H1 (cell line): ENCODE results near the gene KCNQ1. TPM values are rescaled to one million over a fixed set of nuclear protein-coding genes. Genes with fewer than 3 reads are reported as not detected.

ENCODE experiments used
- CTCF ChIA-PET: fragments of 300-600 bp; sonication (Branson Sonifier 250); formaldehyde crosslinking; loops from one replicate; lab custom pipeline; 2021; ENCODE audit not compliant: partially characterized antibody; lab: Charles Lee
- POLR2A ChIA-PET: fragments of 300-600 bp; sonication (Branson Sonifier 250); formaldehyde crosslinking; loops from one replicate; lab custom pipeline; 2021; ENCODE audit warnings: inconsistent platforms; ENCODE audit not compliant: partially characterized antibody; lab: Charles Lee
- DNase-seq, 2 experiments: peaks; one replicate each; pipeline versions ENCODE4 v3.0.0 to v3.0.0-alpha.2; 2010 to 2022; ENCODE audit warnings: low spot score in 2 of 2, low read depth in 1 of 2, mixed read lengths in 1 of 2
- FAIRE-seq: peaks from 2 replicates; lab custom pipeline; 2011; peaks lifted over from hg19 to GRCh38; lab: Jason Lieb, UNC
- H2AFZ ChIP-seq: 2 replicates; pipeline ENCODE4 v1.8.1; 2012; ENCODE audit warnings: low read length, inconsistent platforms
- H2AK5ac ChIP-seq: 2 replicates; pipeline ENCODE4 v1.6.1; 2013; ENCODE audit warnings: low read depth, low read length
- H2BK120ac ChIP-seq: replicated peaks from 2 replicates; pipeline ENCODE3; 2013; ENCODE audit warnings: low read depth, low read length, inconsistent platforms
- H2BK12ac ChIP-seq: 2 replicates; pipeline ENCODE4 v1.6.1; 2013; ENCODE audit warnings: low read depth, low read length
- H2BK15ac ChIP-seq: 2 replicates; pipeline ENCODE4 v1.6.1; 2013; ENCODE audit warnings: low read length
- H2BK20ac ChIP-seq: 2 replicates; pipeline ENCODE4 v1.6.1; 2013; ENCODE audit warnings: low read length
- H2BK5ac ChIP-seq: 2 replicates; pipeline ENCODE4 v1.6.1; 2013; ENCODE audit warnings: low read depth, low read length
- H3K14ac ChIP-seq: 2 replicates; pipeline ENCODE4 v1.6.1; 2013; ENCODE audit warnings: inconsistent platforms; ENCODE audit not compliant: insufficient read length
- H3K18ac ChIP-seq: 2 replicates; pipeline ENCODE4 v1.6.1; 2013; ENCODE audit warnings: low read length; ENCODE audit errors: extremely low read depth
- H3K23ac ChIP-seq: 2 replicates; pipeline ENCODE4 v1.6.1; 2013; ENCODE audit warnings: inconsistent platforms; ENCODE audit not compliant: insufficient read length
- H3K23me2 ChIP-seq: 2 replicates; pipeline ENCODE4 v1.6.1; 2013; ENCODE audit warnings: low read depth, low read length
- H3K27ac ChIP-seq: 2 replicates; pipeline ENCODE4 v1.6.1; 2011; ENCODE audit warnings: low read depth, low read length, inconsistent platforms
- H3K27me3 ChIP-seq, 4 experiments: replicated peaks in 1 of 4; 1 replicate in 1 of 4; 2 replicates in 3 of 4; pipeline versions ENCODE4 v1.6.1 to v1.8.1; 2011 to 2013; ENCODE audit warnings: low read length in 3 of 4, mild to moderate bottlenecking in 3 of 4, inconsistent platforms in 2 of 4, mixed read lengths in 2 of 4, moderate library complexity in 1 of 4; ENCODE audit not compliant: control insufficient read depth in 3 of 4, insufficient read depth in 3 of 4; ENCODE audit errors: extremely low read depth in 1 of 4
- H3K36me3 ChIP-seq, 4 experiments: 2 replicates each; pipeline versions ENCODE4 v1.6.1 to v1.8.1; 2011 to 2013; ENCODE audit warnings: mild to moderate bottlenecking in 4 of 4, low read length in 3 of 4, moderate library complexity in 2 of 4, control low read depth in 1 of 4, inconsistent platforms in 1 of 4; ENCODE audit not compliant: insufficient read depth in 4 of 4, control insufficient read depth in 2 of 4
- H3K4ac ChIP-seq: replicated peaks from 2 replicates; pipeline ENCODE3; 2013; ENCODE audit warnings: low read length, low read depth, mixed read lengths, inconsistent platforms; ENCODE audit not compliant: insufficient read length
- H3K4me1 ChIP-seq, 4 experiments: replicated peaks in 1 of 4; 1 replicate in 1 of 4; 2 replicates in 3 of 4; pipeline versions ENCODE4 v1.6.1 to v1.8.1; 2011 to 2013; ENCODE audit warnings: low read length in 3 of 4, inconsistent platforms in 2 of 4, mixed read lengths in 1 of 4; ENCODE audit not compliant: insufficient read depth in 4 of 4, control insufficient read depth in 3 of 4
- H3K4me2 ChIP-seq, 2 experiments: 2 replicates each; pipeline versions ENCODE4 v1.6.1 to v1.8.1; 2011 to 2013; ENCODE audit warnings: low read depth in 2 of 2, low read length in 2 of 2, control low read depth in 1 of 2, inconsistent platforms in 1 of 2, mild to moderate bottlenecking in 1 of 2; ENCODE audit not compliant: insufficient read depth in 1 of 2
- H3K4me3 ChIP-seq, 4 experiments: fragments of 200-600, 300-600 bp in 1 of 4; sonication (generic), shearing (Covaris generic), sonication (Bioruptor Twin) in 1 of 4; 2 replicates each; pipeline versions ENCODE4 v1.5.1 to v1.8.1; 2011 to 2016; ENCODE audit warnings: low read length in 4 of 4, low read depth in 3 of 4, control low read depth in 2 of 4, inconsistent platforms in 2 of 4, mild to moderate bottlenecking in 2 of 4, mixed read lengths in 1 of 4, moderate library complexity in 1 of 4; ENCODE audit not compliant: insufficient read depth in 2 of 4; ENCODE audit errors: extremely low read depth in 1 of 4
- H3K56ac ChIP-seq: replicated peaks from 2 replicates; pipeline ENCODE3; 2013; ENCODE audit warnings: low read depth, mild to moderate bottlenecking, mixed read lengths, low read length, inconsistent platforms; ENCODE audit not compliant: insufficient read length
- H3K79me1 ChIP-seq: 2 replicates; pipeline ENCODE4 v1.6.1; 2013; ENCODE audit warnings: low read depth, low read length, control low read depth
- H3K79me2 ChIP-seq, 2 experiments: 2 replicates each; pipeline versions ENCODE4 v1.6.1 to v1.8.1; 2012 to 2013; ENCODE audit warnings: low read length in 2 of 2, mild to moderate bottlenecking in 2 of 2, inconsistent platforms in 1 of 2; ENCODE audit not compliant: insufficient read depth in 2 of 2, control insufficient read depth in 1 of 2
- H3K9ac ChIP-seq, 4 experiments: replicated peaks in 1 of 4; 1 replicate in 1 of 4; 2 replicates in 3 of 4; pipeline versions ENCODE4 v1.6.1 to v1.8.1; 2011 to 2013; ENCODE audit warnings: low read depth in 3 of 4, low read length in 3 of 4, control low read depth in 2 of 4, mild to moderate bottlenecking in 2 of 4, moderate library complexity in 2 of 4, inconsistent platforms in 1 of 4; ENCODE audit errors: extremely low read depth in 1 of 4
- H3K9me3 ChIP-seq, 2 experiments: 2 replicates each; pipeline versions ENCODE4 v1.6.1 to v1.8.1; 2012 to 2013; ENCODE audit warnings: mild to moderate bottlenecking in 2 of 2, moderate library complexity in 2 of 2, control low read depth in 1 of 2, inconsistent platforms in 1 of 2, low read depth in 1 of 2, low read length in 1 of 2, mixed read lengths in 1 of 2; ENCODE audit not compliant: insufficient read depth in 2 of 2
- H4K20me1 ChIP-seq, 2 experiments: replicated peaks in 1 of 2; 2 replicates each; pipeline versions ENCODE3 to v1.8.1; 2011 to 2013; ENCODE audit warnings: inconsistent platforms in 2 of 2, low read length in 2 of 2, mild to moderate bottlenecking in 1 of 2; ENCODE audit not compliant: insufficient read depth in 2 of 2, control insufficient read depth in 1 of 2
- H4K5ac ChIP-seq: 2 replicates; pipeline ENCODE4 v1.6.1; 2013; ENCODE audit warnings: low read length, low read depth, mixed read lengths, inconsistent platforms; ENCODE audit not compliant: insufficient read length
- H4K8ac ChIP-seq: 2 replicates; pipeline ENCODE4 v1.8.0; 2013; ENCODE audit warnings: mild to moderate bottlenecking, moderate library complexity, low read length, inconsistent platforms; ENCODE audit not compliant: insufficient read depth; ENCODE audit errors: extremely low read depth
- H4K91ac ChIP-seq: replicated peaks from 2 replicates; pipeline ENCODE3; 2013; ENCODE audit warnings: low read length, mixed read lengths, inconsistent platforms; ENCODE audit not compliant: insufficient read length
- CBX8 ChIP-seq: fragments of 300-800, 300-1000 bp; sonication (generic); IDR thresholded peaks from 2 replicates; pipeline ENCODE4 v1.7.1; 2016; ENCODE audit warnings: low read depth, low read length, borderline replicate concordance
- EZH2 ChIP-seq: fragments of 200-600 bp; sonication (generic); IDR thresholded peaks from 2 replicates; pipeline ENCODE4 v1.7.1; 2012; ENCODE audit warnings: low read depth, mild to moderate bottlenecking, moderate library complexity, low read length, inconsistent platforms; ENCODE audit not compliant: severe bottlenecking
- POLR2A ChIP-seq, 2 experiments: IDR thresholded peaks; 1 replicate in 1 of 2; 2 replicates in 1 of 2; pipeline ENCODE4 v1.6.1; 2011; ENCODE audit warnings: low read depth in 2 of 2, low read length in 2 of 2, mild to moderate bottlenecking in 2 of 2; ENCODE audit errors: control extremely low read depth in 1 of 2
- POLR2AphosphoS5 ChIP-seq: IDR thresholded peaks from 2 replicates; pipeline ENCODE4 v1.6.1; 2011; ENCODE audit warnings: low read depth, low read length
- POU5F1 ChIP-seq: IDR thresholded peaks from 2 replicates; pipeline ENCODE4 v1.6.1; 2011; ENCODE audit warnings: low read depth, mild to moderate bottlenecking, low read length, moderate library complexity
- RAD21 ChIP-seq, 2 experiments: IDR thresholded peaks in 1 of 2; conservative IDR thresholded peaks in 1 of 2; 2 replicates each; pipeline ENCODE4 v1.6.1; 2011; ENCODE audit warnings: low read depth in 2 of 2, low read length in 2 of 2, improper control_type of control experiment in 1 of 2, inconsistent platforms in 1 of 2, mild to moderate bottlenecking in 1 of 2, moderate library complexity in 1 of 2
- TAF1 ChIP-seq: IDR thresholded peaks from 2 replicates; pipeline ENCODE4 v1.6.1; 2011; ENCODE audit warnings: mild to moderate bottlenecking, low read depth, low read length
- YY1 ChIP-seq: IDR thresholded peaks from 2 replicates; pipeline ENCODE4 v1.6.1; 2011; ENCODE audit warnings: low read depth, mild to moderate bottlenecking, low read length
- WGBS, 2 experiments: shearing (Covaris generic) in 1 of 2; methylation state at CpG; one replicate each; pipeline versions ENCODE4 v1.1.6 to v1.1.7; 2013 to 2015; ENCODE audit warnings: low lambda C conversion rate in 2 of 2, mixed read lengths in 2 of 2, inconsistent platforms in 1 of 2, low coverage in 1 of 2, missing lambda C conversion rate in 1 of 2; ENCODE audit not compliant: insufficient replicate concordance in 2 of 2, insufficient coverage in 1 of 2, insufficient read length in 1 of 2; ENCODE audit errors: extremely low coverage in 1 of 2, missing lambda C conversion rate in 1 of 2; 5-methylcytosine and 5-hydroxymethylcytosine counted together
- polyA plus RNA-seq, 7 experiments: library from polyadenylated mRNA; depleted of rRNA in 3 of 7; stranded (reverse) in 5 of 7; unstranded in 2 of 7; fragments of >200 nt in 5 of 7; fragments of 200-250 nt in 2 of 7; gene quantifications; 1 replicate in 5 of 7; 2 replicates in 1 of 7; 4 replicates in 1 of 7; pipeline versions ENCODE4 v1.2.1 to v1.2.3, GENCODE V29; 2011 to 2013; ENCODE audit warnings: missing spikeins in 2 of 7, mixed read lengths in 2 of 7
- total RNA-seq: library from RNA; stranded (reverse); fragmentation: NEBNext Ultra II Directional; extraction: Animal tissue kit (Norgen Biotek cat#: 25700); gene quantifications from 2 replicates; pipeline ENCODE4 v1.2.1, GENCODE V29; 2021
- TF ChIP-seq, protein P1 (sequence below): IDR thresholded peaks from 2 replicates; pipeline ENCODE4 v1.6.1; 2011; ENCODE audit warnings: low read depth, mild to moderate bottlenecking, low read length; ENCODE audit not compliant: insufficient read depth

KCNQ1 gene
- total and polyA plus RNA-seq, 2 of the 8 experiments (the other 6 are each of a cell fraction or from before 2014, with no cell fraction given): 1.9 to 2.0 TPM

DNA sequence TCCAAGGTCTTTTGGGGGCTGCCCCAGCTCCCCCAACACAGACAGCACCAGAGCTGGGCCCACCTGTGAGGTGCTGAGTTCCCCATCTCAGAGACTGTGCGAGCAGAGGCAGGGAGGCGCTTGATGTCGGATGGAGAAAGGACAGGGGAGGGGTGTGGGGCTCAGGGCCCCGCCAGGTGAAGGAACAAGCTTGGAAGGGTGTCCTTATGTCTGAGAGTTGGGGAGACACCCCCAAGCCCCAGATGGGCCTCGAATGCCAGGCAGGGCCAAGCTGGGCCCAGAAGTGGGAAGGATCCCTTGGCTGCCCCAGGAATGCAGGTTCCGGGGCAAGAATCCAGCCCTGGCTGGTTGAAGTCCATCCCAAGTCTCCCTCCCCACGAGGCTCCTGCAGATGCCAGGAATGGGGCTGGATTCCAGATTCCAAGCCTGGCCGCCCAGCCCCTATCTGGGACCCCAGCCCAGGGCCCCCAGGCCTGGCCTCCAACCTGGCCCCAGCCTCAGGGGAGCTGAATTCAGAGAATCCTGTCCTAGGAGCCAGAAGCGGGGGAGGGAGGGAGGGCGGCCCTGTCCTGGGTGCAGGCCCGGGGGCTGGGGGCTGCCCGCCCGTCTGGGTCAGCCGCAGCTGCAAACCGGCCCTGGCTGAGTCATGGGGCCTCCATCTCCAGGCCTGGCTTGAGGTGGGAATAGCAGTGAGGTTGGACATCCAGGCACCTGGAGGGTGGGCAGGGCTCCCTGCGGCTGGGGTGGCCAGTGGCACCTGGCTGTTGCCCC lies 389.9 kb downstream of the KCNQ1 start:
- 79% methylated on average over 7 of the region's 16 CpGs; no CpG with 5 or more reads in 1 of the 2 experiments for WGBS, 2 experiments
- Histone ChIP-seq H2BK15ac (no peak overlapping the region), H2BK5ac (0 out of 2 replicates have a peak overlapping the region, but pooled peaks have one; percentile 52), H3K27ac (no peak overlapping the region), H3K36me3 (no peaks in the 10 kb centered on the region), H3K23ac (no peak overlapping the region), H4K20me1 (peaks cover 0 to 2% of the 10 kb centered on the region in 2 experiments), H2AFZ (no peak overlapping the region), H3K4me3 (no peak overlapping the region), H3K18ac (no peak overlapping the region), H3K4ac (no peak overlapping the region), H4K8ac (no peak overlapping the region; the same call in 1 of the 2 replicates), H2BK120ac (no peak overlapping the region), H2BK12ac (0 out of 2 replicates have a peak overlapping the region, but pooled peaks have one; percentile 90), H3K27me3 (peaks cover 0 to 3% (median 2%) of the 10 kb centered on the region in 4 experiments; a peak in 3 of 7 replicates), H2BK20ac (no peak overlapping the region), H2AK5ac (no peak overlapping the region), H3K23me2 (no peaks in the 10 kb centered on the region), H3K56ac (no peak overlapping the region), H3K79me2 (no peaks in the 10 kb centered on the region), H3K14ac (no peak overlapping the region), H4K91ac (no peak overlapping the region), H3K79me1 (no peaks in the 10 kb centered on the region), H3K9ac (no peak overlapping the region), H3K4me1 (peaks cover 0 to 21% (median 13%) of the 10 kb centered on the region in 4 experiments; a peak in 6 of 7 replicates)
- CTCF ChIA-PET: interaction anchor here (0.9 to 2.0 kb wide), 2 partner anchors 53 to 303 kb away, joined by 3 to 4 read pairs; no protein-coding TSS in a partner anchor
- FAIRE-seq: no peak
- TF ChIP-seq RAD21 (IDR thresholded peaks at IDR 0.05 in 1 of 2, conservative IDR thresholded peaks at IDR 0.05 in 1 of 2; ENCODE audit: low read depth in 2 of 2, low read length in 2 of 2) (no peak), YY1 (no peak), CBX8 (no peak), POLR2AphosphoS5 (no peak), TAF1 (no peak), EZH2 (no peak), POLR2A (IDR thresholded peaks at IDR 0.05; ENCODE audit: control extremely low read depth in 1 of 2, low read depth in 2 of 2, low read length in 2 of 2) (no peak), POU5F1 (no peak)
- TF ChIP-seq, protein P1, sequence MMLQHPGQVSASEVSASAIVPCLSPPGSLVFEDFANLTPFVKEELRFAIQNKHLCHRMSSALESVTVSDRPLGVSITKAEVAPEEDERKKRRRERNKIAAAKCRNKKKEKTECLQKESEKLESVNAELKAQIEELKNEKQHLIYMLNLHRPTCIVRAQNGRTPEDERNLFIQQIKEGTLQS: no peak
- TF ChIP-seq, all 59 proteins: peak for 0
- H3K9me3 ChIP-seq: no peaks in the 10 kb centered on the region; a peak in 1 of 4 replicates
- POLR2A ChIA-PET: interaction anchor here (1.0 kb wide), 1 partner anchor 26 kb away, joined by 3 read pairs; no protein-coding TSS in a partner anchor
- no peak overlapping the region for H4K5ac ChIP-seq
- no peak overlapping the region for H3K4me2 ChIP-seq
- DNase-seq: no peak
